Measurements from ENCODE around the gene KIF4A.

KIF4A gene

DNA sequence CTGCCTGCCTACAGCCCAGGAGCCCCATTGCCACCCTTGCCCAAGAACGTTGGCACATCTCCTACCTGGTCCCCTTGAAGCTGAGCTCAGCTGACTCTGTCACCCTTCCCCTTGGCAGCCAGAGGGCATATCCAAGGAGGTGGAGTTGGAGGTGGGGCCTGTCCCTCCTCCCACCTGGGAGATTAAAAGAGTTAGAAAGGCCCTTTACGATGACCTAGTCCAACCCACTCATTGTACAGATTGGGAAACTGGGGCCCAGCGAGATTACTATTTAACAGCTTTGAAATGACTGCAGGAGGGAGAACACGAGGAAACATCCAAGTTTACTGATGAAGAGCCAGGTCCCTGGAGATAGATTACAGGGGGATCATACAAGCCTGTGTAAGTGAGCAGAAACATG is 29.8 kb upstream of the KIF4A start, which contains the start of gene P2RY4:
P2RY4 (minus strand) TSS at position 101 of the 400 bp plus-strand sequence. CDS start 580 bp downstream, outside the sequence.
- H3K9me2 ChIP-seq (replicated peaks; ENCODE audit: insufficient read depth, low read length) = no peaks in the 10 kb centered on the region
- H3K9me3 ChIP-seq (replicated peaks; ENCODE audit: insufficient read depth, low read length) = no peaks in the 10 kb centered on the region
- no peak within 1 kb of the TSS for H3K4me3 ChIP-seq (ENCODE audit: low read length)
- no peaks in the 10 kb centered on the region for H3K4me1 ChIP-seq (ENCODE audit: low read length)
- no peak for DNase-seq
- no peaks in the 10 kb centered on the region for H3K79me2 ChIP-seq (ENCODE audit: low read length)
- H3K9ac ChIP-seq (ENCODE audit: low read length) = no peak within 1 kb of the TSS
- H3K36me3 ChIP-seq (replicated peaks; ENCODE audit: insufficient read depth, low read length) = no peaks in the 10 kb centered on the region
- no peak within 1 kb of the TSS for H2AFZ ChIP-seq (ENCODE audit: low read length)
- H4K20me1 ChIP-seq (ENCODE audit: insufficient read depth, low read length) = no peaks in the 10 kb centered on the region
- no peaks in the 10 kb centered on the region for H3K27me3 ChIP-seq (replicated peaks; ENCODE audit: insufficient read depth, low read length)
- H3K4me2 ChIP-seq (ENCODE audit: low read depth, low read length) = no peak within 1 kb of the TSS
- TF ChIP-seq, protein P1, sequence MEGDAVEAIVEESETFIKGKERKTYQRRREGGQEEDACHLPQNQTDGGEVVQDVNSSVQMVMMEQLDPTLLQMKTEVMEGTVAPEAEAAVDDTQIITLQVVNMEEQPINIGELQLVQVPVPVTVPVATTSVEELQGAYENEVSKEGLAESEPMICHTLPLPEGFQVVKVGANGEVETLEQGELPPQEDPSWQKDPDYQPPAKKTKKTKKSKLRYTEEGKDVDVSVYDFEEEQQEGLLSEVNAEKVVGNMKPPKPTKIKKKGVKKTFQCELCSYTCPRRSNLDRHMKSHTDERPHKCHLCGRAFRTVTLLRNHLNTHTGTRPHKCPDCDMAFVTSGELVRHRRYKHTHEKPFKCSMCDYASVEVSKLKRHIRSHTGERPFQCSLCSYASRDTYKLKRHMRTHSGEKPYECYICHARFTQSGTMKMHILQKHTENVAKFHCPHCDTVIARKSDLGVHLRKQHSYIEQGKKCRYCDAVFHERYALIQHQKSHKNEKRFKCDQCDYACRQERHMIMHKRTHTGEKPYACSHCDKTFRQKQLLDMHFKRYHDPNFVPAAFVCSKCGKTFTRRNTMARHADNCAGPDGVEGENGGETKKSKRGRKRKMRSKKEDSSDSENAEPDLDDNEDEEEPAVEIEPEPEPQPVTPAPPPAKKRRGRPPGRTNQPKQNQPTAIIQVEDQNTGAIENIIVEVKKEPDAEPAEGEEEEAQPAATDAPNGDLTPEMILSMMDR (IDR thresholded peaks at IDR 0.05; ENCODE audit: low read length) = no peak
- TF ChIP-seq EZH2phosphoT487 (IDR thresholded peaks at IDR 0.05; ENCODE audit: low read length) = no peak
- TF ChIP-seq EZH2 (optimal IDR thresholded peaks at IDR 0.05; ENCODE audit: low read depth, low read length) = no peak
- no peak within 1 kb of the TSS for H3K27ac ChIP-seq (ENCODE audit: low read length)
- H3F3A ChIP-seq (ENCODE audit: insufficient read depth, low read length) = no peaks in the 10 kb centered on the region

DNA sequence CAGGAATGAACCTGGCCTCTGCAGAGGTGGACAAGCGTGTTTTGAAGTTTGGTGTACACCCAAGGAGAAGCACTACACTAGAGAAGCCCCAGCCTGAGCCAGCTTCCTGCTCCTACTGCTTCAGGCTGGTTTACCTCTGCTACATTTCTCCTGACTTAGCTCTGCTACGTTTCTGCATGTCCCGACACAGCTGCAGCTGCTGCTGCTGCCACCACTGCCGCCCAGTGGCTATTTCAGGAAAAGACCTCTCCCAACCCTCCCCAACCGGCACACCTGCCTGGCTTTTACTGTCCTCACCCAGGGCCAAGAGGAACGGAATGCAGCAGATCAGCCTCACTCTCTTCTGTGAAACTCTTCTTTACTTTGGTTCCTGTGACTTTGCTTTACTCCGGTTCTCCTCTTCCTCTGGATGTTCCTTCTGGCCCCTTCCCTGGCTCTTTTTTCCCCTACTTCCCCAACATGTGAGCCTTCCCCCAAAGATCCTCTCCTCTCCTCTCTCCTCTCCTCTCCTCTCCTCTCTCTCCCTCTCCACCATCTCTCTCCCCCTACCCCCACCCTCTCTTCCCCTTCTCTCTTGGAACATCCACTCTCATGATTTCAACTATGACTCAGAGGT is 26.8 kb upstream of the KIF4A start:
- no peak overlapping the region for H3K27ac ChIP-seq (ENCODE audit: low read length)
- no peaks in the 10 kb centered on the region for H4K20me1 ChIP-seq (ENCODE audit: insufficient read depth, low read length)
- H3F3A ChIP-seq (ENCODE audit: insufficient read depth, low read length) = no peaks in the 10 kb centered on the region
- no peaks in the 10 kb centered on the region for H3K9me2 ChIP-seq (replicated peaks; ENCODE audit: insufficient read depth, low read length)
- no peaks in the 10 kb centered on the region for H3K9me3 ChIP-seq (replicated peaks; ENCODE audit: insufficient read depth, low read length)
- no peak for TF ChIP-seq EZH2 (optimal IDR thresholded peaks at IDR 0.05; ENCODE audit: low read depth, low read length)
- TF ChIP-seq, protein P1 (IDR thresholded peaks at IDR 0.05; ENCODE audit: low read length) = peak; percentile 50
- DNase-seq = peak; percentile 46
- H3K79me2 ChIP-seq (ENCODE audit: low read length) = no peaks in the 10 kb centered on the region
- H3K27me3 ChIP-seq (replicated peaks; ENCODE audit: insufficient read depth, low read length) = no peaks in the 10 kb centered on the region
- no peak overlapping the region for H2AFZ ChIP-seq (ENCODE audit: low read length)
- H3K4me1 ChIP-seq (ENCODE audit: low read length) = no peaks in the 10 kb centered on the region
- H3K4me2 ChIP-seq (ENCODE audit: low read depth, low read length) = no peak overlapping the region
- H3K36me3 ChIP-seq (replicated peaks; ENCODE audit: insufficient read depth, low read length) = no peaks in the 10 kb centered on the region
- H3K4me3 ChIP-seq (ENCODE audit: low read length) = no peak overlapping the region
- H3K9ac ChIP-seq (ENCODE audit: low read length) = no peak overlapping the region

DNA sequence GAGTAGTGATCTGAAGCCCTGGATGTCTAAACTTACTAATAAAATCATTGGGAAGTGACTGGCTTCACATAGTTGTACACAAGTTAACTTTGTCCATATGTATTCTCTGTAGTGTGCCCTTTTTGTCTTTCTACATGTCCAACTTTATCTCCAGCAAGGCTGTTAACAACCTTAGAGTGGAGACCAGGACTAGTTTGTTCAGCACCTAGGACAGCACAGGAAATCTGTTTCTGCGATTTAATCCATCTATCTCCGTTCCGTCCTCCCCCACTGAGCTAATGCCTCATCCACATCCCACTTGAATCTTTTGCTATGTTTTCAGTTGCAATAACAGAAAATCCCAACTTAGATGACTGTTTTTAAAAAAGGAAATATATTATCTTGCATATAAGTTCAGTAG is 25.1 kb upstream of the KIF4A start:
- H3K4me3 ChIP-seq (ENCODE audit: low read length) = no peak overlapping the region
- no peak overlapping the region for H3K27ac ChIP-seq (ENCODE audit: low read length)
- H3K4me2 ChIP-seq (ENCODE audit: low read depth, low read length) = no peak overlapping the region
- no peaks in the 10 kb centered on the region for H3K4me1 ChIP-seq (ENCODE audit: low read length)
- no peaks in the 10 kb centered on the region for H4K20me1 ChIP-seq (ENCODE audit: insufficient read depth, low read length)
- DNase-seq = no peak
- no peaks in the 10 kb centered on the region for H3K27me3 ChIP-seq (replicated peaks; ENCODE audit: insufficient read depth, low read length)
- no peaks in the 10 kb centered on the region for H3K36me3 ChIP-seq (replicated peaks; ENCODE audit: insufficient read depth, low read length)
- no peaks in the 10 kb centered on the region for H3K9me3 ChIP-seq (replicated peaks; ENCODE audit: insufficient read depth, low read length)
- H2AFZ ChIP-seq (ENCODE audit: low read length) = no peak overlapping the region
- TF ChIP-seq EZH2phosphoT487 (IDR thresholded peaks at IDR 0.05; ENCODE audit: low read length) (no peak), EZH2 (optimal IDR thresholded peaks at IDR 0.05; ENCODE audit: low read depth, low read length) (no peak)
- TF ChIP-seq, protein P1 (IDR thresholded peaks at IDR 0.05; ENCODE audit: low read length) = no peak
- no peak overlapping the region for H3K9ac ChIP-seq (ENCODE audit: low read length)
- no peaks in the 10 kb centered on the region for H3K79me2 ChIP-seq (ENCODE audit: low read length)
- no peaks in the 10 kb centered on the region for H3F3A ChIP-seq (ENCODE audit: insufficient read depth, low read length)
- no peaks in the 10 kb centered on the region for H3K9me2 ChIP-seq (replicated peaks; ENCODE audit: insufficient read depth, low read length)

All from MM.1S (cell line).